ENCODE measurements around the gene AUNIP.

DNA sequence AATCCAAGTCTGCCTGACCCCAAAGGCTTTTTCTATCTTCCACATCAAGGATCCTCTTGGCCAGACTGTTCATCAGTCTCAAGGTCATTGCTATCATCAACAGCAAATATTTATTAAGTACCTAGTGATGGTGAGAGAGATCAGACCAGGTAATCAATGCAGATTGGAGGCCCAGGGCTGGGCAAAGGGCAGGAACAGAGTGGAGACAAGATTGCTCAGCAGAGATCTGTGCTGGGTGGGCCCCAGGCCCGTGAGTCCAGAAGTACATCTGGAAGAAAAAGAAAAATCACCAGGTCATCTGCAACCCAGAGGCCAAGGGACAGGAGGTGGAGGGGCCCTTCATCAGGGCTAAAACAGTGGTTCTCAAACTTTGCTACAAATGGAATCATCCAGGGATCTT is 26.3 kb upstream of the AUNIP start:
- TF ChIP-seq CTCF (IDR thresholded peaks at IDR 0.05; ENCODE audit: insufficient read depth, low read length, poor library complexity, severe bottlenecking) (no peak), EZH2phosphoT487 (conservative IDR thresholded peaks at IDR 0.05; ENCODE audit: low read length) (no peak)
